Caco-2 (cell line): ENCODE measurements around the gene SEC11A. TPM values are rescaled to one million over a fixed set of nuclear protein-coding genes. Genes with fewer than 3 reads are reported as not detected.

Experiments
- BruUV-seq: library from RNA; stranded (reverse); fragments of 400-500 nt; replicated peaks from 2 replicates; lab custom pipeline; 2021; lab: Mats Ljungman, UMichigan
- CTCF ChIA-PET: fragments of 300-600 bp; sonication (Branson Sonifier 250); formaldehyde crosslinking; loops from one replicate; lab custom pipeline; 2022; ENCODE audit warnings: antibody characterized with exemption; lab: Charles Lee
- POLR2A ChIA-PET: fragments of 300-600 bp; sonication (Branson Sonifier 250); formaldehyde crosslinking; loops from one replicate; lab custom pipeline; 2022; ENCODE audit warnings: antibody characterized with exemption; lab: Charles Lee
- DNase-seq, 2 experiments: peaks; one replicate each; pipeline versions ENCODE4 v3.0.0 to v3.0.0-alpha.2; 2020 to 2022
- H3K27me3 ChIP-seq: replicated peaks from 2 replicates; pipeline ENCODE4 v1.6.0; 2011; ENCODE audit warnings: low read length; ENCODE audit not compliant: control insufficient read depth, insufficient read depth
- H3K36me3 ChIP-seq: 2 replicates; pipeline ENCODE4 v1.5.1; 2011; ENCODE audit warnings: low read length; ENCODE audit not compliant: control insufficient read depth, insufficient read depth
- H3K4me1 ChIP-seq: fragments of 250-450 bp; sonication (Bioruptor Pico); 2 replicates; pipeline ENCODE4 v1.5.1; 2020; ENCODE audit warnings: mild to moderate bottlenecking
- H3K4me3 ChIP-seq: 2 replicates; pipeline ENCODE4 v1.5.1; 2011; ENCODE audit warnings: low read depth, mild to moderate bottlenecking, control low read depth, low read length
- H3K9me3 ChIP-seq: fragments of 250-450 bp; sonication (Bioruptor Pico); 2 replicates; pipeline ENCODE4 v1.5.1; 2020; ENCODE audit warnings: mild to moderate bottlenecking, moderate library complexity
- H3K27ac Mint-ChIP-seq: one replicate; pipeline ENCODE4 v1.8.0; 2022; ENCODE audit warnings: mixed read lengths; ENCODE audit not compliant: unreplicated experiment
- H3K27me3 Mint-ChIP-seq: one replicate; pipeline ENCODE4 v1.8.0; 2022; ENCODE audit warnings: mixed read lengths; ENCODE audit not compliant: insufficient read depth, unreplicated experiment
- H3K36me3 Mint-ChIP-seq: one replicate; pipeline ENCODE4 v1.8.0; 2022; ENCODE audit warnings: mild to moderate bottlenecking, mixed read lengths; ENCODE audit not compliant: insufficient read depth, unreplicated experiment
- H3K4me1 Mint-ChIP-seq: one replicate; pipeline ENCODE4 v1.8.0; 2022; ENCODE audit warnings: low read depth, mixed read lengths; ENCODE audit not compliant: unreplicated experiment
- H3K4me3 Mint-ChIP-seq: one replicate; pipeline ENCODE4 v1.8.0; 2022; ENCODE audit warnings: mild to moderate bottlenecking, moderate library complexity, mixed read lengths; ENCODE audit not compliant: unreplicated experiment
- H3K9me3 Mint-ChIP-seq: one replicate; pipeline ENCODE4 v1.8.0; 2022; ENCODE audit warnings: mixed read lengths; ENCODE audit not compliant: unreplicated experiment
- intact Hi-C: fragments of 100-400 bp; cut with micrococcal nuclease; formaldehyde crosslinking; loops from one replicate; pipeline ENCODE4 v1.10.0; 2022; ENCODE audit not compliant: unreplicated experiment
- total RNA-seq: library from RNA; stranded (reverse); gene quantifications from 2 replicates; pipeline ENCODE4 v1.2.3, GENCODE V29; 2022
- TF ChIP-seq, protein P1 (sequence below), 2 experiments: fragments of 200-600 bp in 1 of 2; IDR thresholded peaks; 1 replicate in 1 of 2; 2 replicates in 1 of 2; pipeline versions ENCODE4 v1.5.1 to v1.8.0; 2011 to 2022; ENCODE audit warnings: antibody characterized with exemption in 1 of 2, control low read depth in 1 of 2, inconsistent platforms in 1 of 2, low read depth in 1 of 2, low read length in 1 of 2, mild to moderate bottlenecking in 1 of 2, moderate library complexity in 1 of 2; ENCODE audit not compliant: insufficient read depth in 1 of 2, severe bottlenecking in 1 of 2, unreplicated experiment in 1 of 2

Gene SEC11A
- total RNA-seq, 1 experiment from 2014 or later, result 211 TPM

DNA sequence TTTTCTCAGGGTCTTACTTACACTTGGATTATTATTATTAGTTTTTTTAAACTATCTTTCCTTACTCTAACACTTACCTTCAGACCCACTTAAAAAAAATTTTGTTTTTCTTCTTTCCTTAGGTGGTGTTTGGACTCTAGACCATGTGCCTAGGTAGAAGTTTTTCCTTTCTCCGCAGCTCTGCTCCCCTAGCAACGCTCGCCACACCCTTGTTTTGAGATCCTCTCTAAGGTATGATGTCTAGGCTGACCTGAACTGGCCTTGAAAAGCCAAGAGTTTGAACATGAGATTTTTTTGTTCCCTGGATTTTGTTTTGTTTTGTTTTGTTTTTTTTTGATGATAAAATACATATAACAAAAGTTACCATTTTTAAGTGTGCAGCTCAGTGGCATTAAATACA is 48.6 kb upstream of the SEC11A start:
- no peak overlapping the region for H3K27ac Mint-ChIP-seq
- Histone ChIP-seq H3K9me3 (no peaks in the 10 kb centered on the region), H3K27me3 (no peaks in the 10 kb centered on the region), H3K4me1 (peaks cover 16% of the 10 kb centered on the region; the same call in 1 of the 2 replicates), H3K36me3 (peaks cover 3% of the 10 kb centered on the region; the same call in 1 of the 2 replicates), H3K4me3 (no peak overlapping the region)
- DNase-seq, result no peak
- peaks cover 8% of the 10 kb centered on the region for H3K4me1 Mint-ChIP-seq
- no peaks in the 10 kb centered on the region for H3K9me3 Mint-ChIP-seq
- H3K4me3 Mint-ChIP-seq, result no peak overlapping the region
- no TSS peak for BruUV-seq
- intact Hi-C loops, result no loop called here
- ChIA-PET CTCF (no interaction called here), POLR2A (no interaction called here)
- TF ChIP-seq, protein P1, sequence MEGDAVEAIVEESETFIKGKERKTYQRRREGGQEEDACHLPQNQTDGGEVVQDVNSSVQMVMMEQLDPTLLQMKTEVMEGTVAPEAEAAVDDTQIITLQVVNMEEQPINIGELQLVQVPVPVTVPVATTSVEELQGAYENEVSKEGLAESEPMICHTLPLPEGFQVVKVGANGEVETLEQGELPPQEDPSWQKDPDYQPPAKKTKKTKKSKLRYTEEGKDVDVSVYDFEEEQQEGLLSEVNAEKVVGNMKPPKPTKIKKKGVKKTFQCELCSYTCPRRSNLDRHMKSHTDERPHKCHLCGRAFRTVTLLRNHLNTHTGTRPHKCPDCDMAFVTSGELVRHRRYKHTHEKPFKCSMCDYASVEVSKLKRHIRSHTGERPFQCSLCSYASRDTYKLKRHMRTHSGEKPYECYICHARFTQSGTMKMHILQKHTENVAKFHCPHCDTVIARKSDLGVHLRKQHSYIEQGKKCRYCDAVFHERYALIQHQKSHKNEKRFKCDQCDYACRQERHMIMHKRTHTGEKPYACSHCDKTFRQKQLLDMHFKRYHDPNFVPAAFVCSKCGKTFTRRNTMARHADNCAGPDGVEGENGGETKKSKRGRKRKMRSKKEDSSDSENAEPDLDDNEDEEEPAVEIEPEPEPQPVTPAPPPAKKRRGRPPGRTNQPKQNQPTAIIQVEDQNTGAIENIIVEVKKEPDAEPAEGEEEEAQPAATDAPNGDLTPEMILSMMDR (IDR thresholded peaks at IDR 0.05; ENCODE audit: insufficient read depth in 1 of 2, low read depth in 1 of 2, low read length in 1 of 2, severe bottlenecking in 1 of 2, unreplicated experiment in 1 of 2), result no peak
- H3K36me3 Mint-ChIP-seq, result peaks cover 21% of the 10 kb centered on the region
- H3K27me3 Mint-ChIP-seq, result no peaks in the 10 kb centered on the region

DNA sequence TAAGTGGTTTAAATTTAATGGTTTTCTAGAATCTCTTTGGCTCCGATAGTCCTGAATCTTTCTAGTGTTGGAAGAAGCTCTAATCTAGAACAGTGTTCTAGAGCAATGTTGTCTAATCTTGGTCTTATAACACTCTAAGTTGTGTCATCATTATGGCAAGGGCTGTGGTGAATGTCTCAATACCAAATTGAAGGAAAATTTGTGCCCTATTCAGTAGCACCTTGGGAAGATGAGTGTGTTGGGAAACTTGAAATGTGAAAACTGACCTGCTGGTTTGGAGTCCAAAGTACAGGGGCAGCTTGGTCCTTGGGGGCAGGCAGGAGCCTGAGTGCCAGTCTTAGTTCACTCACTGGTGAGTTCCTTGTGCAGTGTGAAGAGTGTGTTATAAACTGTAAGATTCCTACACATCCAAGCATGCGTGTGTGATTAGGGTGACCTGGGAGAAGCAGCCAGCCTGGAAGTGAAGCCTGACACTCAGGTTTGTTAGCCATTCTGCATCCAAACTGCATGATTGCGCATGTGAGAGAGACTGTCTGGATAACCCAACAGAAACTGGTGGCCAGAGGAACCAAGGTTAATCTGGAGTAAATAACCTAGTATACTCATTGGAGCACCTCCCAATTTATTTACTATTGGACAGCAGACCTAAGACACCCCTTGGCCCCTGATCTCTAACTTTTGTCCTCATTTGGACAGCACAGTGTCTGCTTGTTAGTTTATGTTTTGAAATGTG is 47.1 kb upstream of the SEC11A start:
- BruUV-seq, result no TSS peak
- DNase-seq, result no peak
- TF ChIP-seq, protein P1 (IDR thresholded peaks at IDR 0.05; ENCODE audit: insufficient read depth in 1 of 2, low read depth in 1 of 2, low read length in 1 of 2, severe bottlenecking in 1 of 2, unreplicated experiment in 1 of 2), result no peak
- H3K4me3 ChIP-seq, result no peak overlapping the region
- POLR2A ChIA-PET, result no interaction called here
- peaks cover 9% of the 10 kb centered on the region for H3K36me3 Mint-ChIP-seq
- H3K27me3 Mint-ChIP-seq, result no peaks in the 10 kb centered on the region
- peaks cover 8% of the 10 kb centered on the region for H3K4me1 Mint-ChIP-seq
- H3K9me3 ChIP-seq, result no peaks in the 10 kb centered on the region
- H3K4me1 ChIP-seq, result peaks cover 22% of the 10 kb centered on the region; the same call in 1 of the 2 replicates
- no peak overlapping the region for H3K27ac Mint-ChIP-seq
- H3K27me3 ChIP-seq, result no peaks in the 10 kb centered on the region
- intact Hi-C loops, result no loop called here
- H3K4me3 Mint-ChIP-seq, result no peak overlapping the region
- no peaks in the 10 kb centered on the region for H3K9me3 Mint-ChIP-seq
- CTCF ChIA-PET, result no interaction called here
- H3K36me3 ChIP-seq, result peaks cover 3% of the 10 kb centered on the region; the same call in 1 of the 2 replicates

DNA sequence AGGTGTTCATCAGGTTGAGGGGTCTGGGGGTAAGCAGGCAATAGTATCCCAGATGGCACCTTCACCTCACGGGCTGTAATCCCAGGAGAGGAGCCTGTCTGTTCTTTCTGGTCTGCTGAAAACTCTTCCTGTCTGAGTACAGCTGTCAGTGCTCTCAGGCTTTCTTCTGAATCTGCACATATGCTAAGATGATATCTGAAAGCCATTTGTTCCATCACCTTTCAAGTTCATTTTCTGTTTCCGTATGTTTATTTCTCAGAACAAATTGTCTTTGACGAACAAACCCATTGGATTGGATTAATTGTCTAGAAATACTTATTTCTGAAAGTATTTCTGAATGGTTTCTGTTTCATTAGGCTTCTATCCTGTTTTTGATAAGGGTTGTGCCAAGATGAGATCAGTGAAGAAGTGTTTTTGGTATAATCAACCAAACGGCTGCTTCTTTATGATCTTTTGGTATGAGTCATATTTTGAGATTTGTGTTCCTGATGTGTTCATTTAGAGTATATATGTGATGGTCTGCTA is 45.7 kb upstream of the SEC11A start:
- no peak overlapping the region for H3K27ac Mint-ChIP-seq
- H3K9me3 Mint-ChIP-seq, result no peaks in the 10 kb centered on the region
- Histone ChIP-seq H3K9me3 (no peaks in the 10 kb centered on the region), H3K4me1 (peaks cover 22% of the 10 kb centered on the region; the same call in 1 of the 2 replicates), H3K36me3 (peaks cover 3% of the 10 kb centered on the region; the same call in 1 of the 2 replicates), H3K4me3 (no peak overlapping the region), H3K27me3 (no peaks in the 10 kb centered on the region)
- CTCF ChIA-PET, result no interaction called here
- H3K4me3 Mint-ChIP-seq, result no peak overlapping the region
- H3K27me3 Mint-ChIP-seq, result no peaks in the 10 kb centered on the region
- no TSS peak for BruUV-seq
- TF ChIP-seq, protein P1 (IDR thresholded peaks at IDR 0.05; ENCODE audit: insufficient read depth in 1 of 2, low read depth in 1 of 2, low read length in 1 of 2, severe bottlenecking in 1 of 2, unreplicated experiment in 1 of 2), result no peak
- no peak for DNase-seq
- H3K36me3 Mint-ChIP-seq, result peaks cover 8% of the 10 kb centered on the region
- intact Hi-C loops, result no loop called here
- POLR2A ChIA-PET, result no interaction called here
- peaks cover 8% of the 10 kb centered on the region for H3K4me1 Mint-ChIP-seq
